ENCODE measurements around the gene KLHL17. TPM values are rescaled to one million over a fixed set of nuclear protein-coding genes. Genes with fewer than 3 reads are reported as not detected.
"Not testable (repeated sequence)": the region's sequence is repeated elsewhere in the genome, so short reads cannot be mapped to it uniquely, and the experiment has no call there.

Gene KLHL17
- total RNA-seq, 6 experiments from 2014 or later = 12.2 to 17.5 (median 13.2) TPM

- Mint-ChIP-seq H3K4me3 (no peak overlapping the region), H3K27ac (no peak overlapping the region), H3K4me1 (ENCODE audit: low read depth) (peaks cover 27% of the 10 kb centered on the region), H3K36me3 (ENCODE audit: low read depth) (peaks cover 9% of the 10 kb centered on the region; the same call in 1 of the 2 replicates), H3K9me3 (no peaks in the 10 kb centered on the region), H3K27me3 (ENCODE audit: insufficient read depth) (peaks cover 5% of the 10 kb centered on the region)
- no peak for DNase-seq
- TF ChIP-seq, protein P1, sequence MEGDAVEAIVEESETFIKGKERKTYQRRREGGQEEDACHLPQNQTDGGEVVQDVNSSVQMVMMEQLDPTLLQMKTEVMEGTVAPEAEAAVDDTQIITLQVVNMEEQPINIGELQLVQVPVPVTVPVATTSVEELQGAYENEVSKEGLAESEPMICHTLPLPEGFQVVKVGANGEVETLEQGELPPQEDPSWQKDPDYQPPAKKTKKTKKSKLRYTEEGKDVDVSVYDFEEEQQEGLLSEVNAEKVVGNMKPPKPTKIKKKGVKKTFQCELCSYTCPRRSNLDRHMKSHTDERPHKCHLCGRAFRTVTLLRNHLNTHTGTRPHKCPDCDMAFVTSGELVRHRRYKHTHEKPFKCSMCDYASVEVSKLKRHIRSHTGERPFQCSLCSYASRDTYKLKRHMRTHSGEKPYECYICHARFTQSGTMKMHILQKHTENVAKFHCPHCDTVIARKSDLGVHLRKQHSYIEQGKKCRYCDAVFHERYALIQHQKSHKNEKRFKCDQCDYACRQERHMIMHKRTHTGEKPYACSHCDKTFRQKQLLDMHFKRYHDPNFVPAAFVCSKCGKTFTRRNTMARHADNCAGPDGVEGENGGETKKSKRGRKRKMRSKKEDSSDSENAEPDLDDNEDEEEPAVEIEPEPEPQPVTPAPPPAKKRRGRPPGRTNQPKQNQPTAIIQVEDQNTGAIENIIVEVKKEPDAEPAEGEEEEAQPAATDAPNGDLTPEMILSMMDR (IDR thresholded peaks at IDR 0.05) = no peak
Measured at GRCh38 chr1:944341-945325, 15.8 kb upstream of the KLHL17 start.

DNA sequence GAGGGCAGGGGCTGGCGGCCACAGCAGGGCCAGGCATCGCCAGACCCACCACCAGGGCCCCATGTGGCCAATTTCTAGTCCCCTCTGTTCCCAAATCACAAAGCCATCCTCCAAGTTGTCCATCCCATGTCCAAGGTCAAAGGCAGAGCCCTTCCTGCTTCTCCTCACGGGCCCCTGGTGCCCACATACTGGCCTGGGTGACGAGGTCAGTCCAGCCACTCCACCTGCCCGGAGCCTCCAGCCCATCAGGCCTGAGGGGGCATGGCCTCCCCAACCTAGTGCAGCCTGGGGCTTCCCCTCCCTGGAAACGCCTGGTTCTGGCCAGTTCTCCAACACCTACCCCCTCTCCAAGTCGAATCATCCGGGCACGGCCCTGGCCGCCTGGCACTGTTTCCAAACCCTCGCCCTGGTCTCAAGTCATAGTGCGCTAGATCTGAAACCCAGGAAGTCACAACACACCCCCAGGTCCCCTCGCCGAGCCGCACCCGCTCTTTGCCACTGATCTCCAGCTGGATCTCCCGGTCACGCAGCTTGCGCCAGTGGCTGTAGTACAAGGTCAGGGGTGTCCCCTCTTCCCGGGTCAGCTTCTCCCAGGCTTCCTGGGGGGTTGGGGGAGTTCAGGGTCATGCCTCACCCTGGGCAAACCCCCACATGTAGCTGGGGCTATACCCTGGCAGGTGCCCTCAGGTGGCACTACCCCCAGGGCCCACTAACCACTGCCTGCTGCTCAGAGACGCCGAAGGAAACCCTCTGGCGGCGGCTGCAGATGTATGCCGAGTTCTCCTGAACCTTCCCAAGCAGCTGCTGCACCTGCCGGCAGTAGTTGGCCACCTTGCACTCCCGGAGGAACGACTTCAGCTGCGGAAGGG is 14.5 kb upstream of the KLHL17 start:
- Mint-ChIP-seq H3K4me3 (no peak overlapping the region), H3K27me3 (ENCODE audit: insufficient read depth) (peaks cover 8% of the 10 kb centered on the region), H3K9me3 (no peaks in the 10 kb centered on the region), H3K27ac (no peak overlapping the region), H3K4me1 (ENCODE audit: low read depth) (peaks cover 24% of the 10 kb centered on the region), H3K36me3 (ENCODE audit: low read depth) (peaks cover 20% of the 10 kb centered on the region; the same call in 1 of the 2 replicates)
- no peak for DNase-seq
- TF ChIP-seq, protein P1 (IDR thresholded peaks at IDR 0.05) = no peak

DNA sequence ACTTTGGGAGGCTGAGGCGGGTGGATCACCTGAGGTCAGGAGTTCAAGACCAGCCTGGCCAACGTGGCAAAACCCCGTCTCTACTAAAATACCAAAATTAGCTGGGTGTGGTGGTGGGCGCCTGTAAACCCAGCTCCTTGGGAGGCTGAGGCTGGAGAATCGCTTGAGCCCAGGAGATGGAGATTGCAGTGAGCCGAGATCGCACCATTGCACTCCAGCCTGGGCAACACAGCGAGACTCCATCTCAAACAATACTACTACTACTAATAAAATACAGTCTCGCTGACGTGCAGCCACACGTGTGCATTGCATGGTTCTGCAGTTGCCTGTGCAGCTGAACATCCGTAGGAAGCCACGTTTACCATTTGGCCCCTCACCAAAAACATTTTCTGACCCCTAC is 13.6 kb upstream of the KLHL17 start:
- DNase-seq; H3K27ac Mint-ChIP-seq; H3K27me3 Mint-ChIP-seq (ENCODE audit: insufficient read depth); H3K9me3 Mint-ChIP-seq; H3K4me3 Mint-ChIP-seq: not testable (repeated sequence)
- H3K36me3 Mint-ChIP-seq (ENCODE audit: low read depth) = peaks cover 25% of the 10 kb centered on the region
- H3K4me1 Mint-ChIP-seq (ENCODE audit: low read depth) = peaks cover 18% of the 10 kb centered on the region; the same call in 1 of the 2 replicates

- no peak for DNase-seq
- no peak overlapping the region for H3K27ac Mint-ChIP-seq
- no peak overlapping the region for H3K4me3 Mint-ChIP-seq
- TF ChIP-seq, protein P1 (IDR thresholded peaks at IDR 0.05) = no peak
- peaks cover 18% of the 10 kb centered on the region; the same call in 1 of the 2 replicates for H3K4me1 Mint-ChIP-seq (ENCODE audit: low read depth)
- H3K9me3 Mint-ChIP-seq = no peaks in the 10 kb centered on the region
- peaks cover 25% of the 10 kb centered on the region for H3K36me3 Mint-ChIP-seq (ENCODE audit: low read depth)
- peaks cover 6% of the 10 kb centered on the region for H3K27me3 Mint-ChIP-seq (ENCODE audit: insufficient read depth)
Measured at GRCh38 chr1:947958-948357, 12.4 kb upstream of the KLHL17 start.

GRCh38 chr1:950268-950667 is 10.1 kb upstream of the KLHL17 start:
- Mint-ChIP-seq H3K4me1 (ENCODE audit: low read depth) (peaks cover 6% of the 10 kb centered on the region; the same call in 1 of the 2 replicates), H3K27me3 (ENCODE audit: insufficient read depth) (peaks cover 6% of the 10 kb centered on the region), H3K4me3 (no peak overlapping the region), H3K36me3 (ENCODE audit: low read depth) (peaks cover 30% of the 10 kb centered on the region), H3K27ac (no peak overlapping the region), H3K9me3 (no peaks in the 10 kb centered on the region)
- TF ChIP-seq, protein P1 (IDR thresholded peaks at IDR 0.05) = no peak
- DNase-seq = no peak
